Epidermal melanocyte (primary cell): Measurements from ENCODE around the gene SOAT2.
"Not testable (repeated sequence)": the region's sequence is repeated elsewhere in the genome, so short reads cannot be mapped to it uniquely, and the experiment has no call there.

Source experiments
- DNase-seq: peaks from one replicate; pipeline ENCODE4 v3.0.0; 2011; ENCODE audit warnings: low spot score; ENCODE audit not compliant: insufficient read length

Gene SOAT2

DNA sequence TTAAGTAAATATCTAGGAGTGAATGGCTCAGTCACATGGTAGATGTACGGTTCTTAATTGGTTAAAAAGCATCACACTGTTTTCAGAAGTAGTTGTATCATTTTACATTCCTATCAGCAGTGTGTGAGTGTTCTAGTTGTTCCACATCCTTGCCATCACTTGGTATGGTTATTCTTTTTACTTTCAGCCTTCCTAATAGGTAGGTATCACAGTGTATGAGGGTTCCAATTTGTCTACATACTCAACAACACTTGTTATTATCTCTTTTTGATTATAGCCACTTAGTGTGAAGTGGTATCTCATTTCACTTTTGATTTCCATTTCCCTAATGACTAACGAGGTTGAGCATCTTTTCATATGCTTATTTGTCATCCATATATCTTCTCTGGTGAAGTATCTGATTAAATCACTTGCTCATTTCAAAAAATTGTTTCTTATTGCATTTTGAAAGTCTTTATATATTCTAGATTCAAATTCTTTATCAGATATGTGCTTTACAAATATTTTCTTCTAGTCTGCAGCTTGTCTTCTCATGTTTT is 20.6 kb upstream of the SOAT2 start:
- DNase-seq, result peak; percentile 4

DNA sequence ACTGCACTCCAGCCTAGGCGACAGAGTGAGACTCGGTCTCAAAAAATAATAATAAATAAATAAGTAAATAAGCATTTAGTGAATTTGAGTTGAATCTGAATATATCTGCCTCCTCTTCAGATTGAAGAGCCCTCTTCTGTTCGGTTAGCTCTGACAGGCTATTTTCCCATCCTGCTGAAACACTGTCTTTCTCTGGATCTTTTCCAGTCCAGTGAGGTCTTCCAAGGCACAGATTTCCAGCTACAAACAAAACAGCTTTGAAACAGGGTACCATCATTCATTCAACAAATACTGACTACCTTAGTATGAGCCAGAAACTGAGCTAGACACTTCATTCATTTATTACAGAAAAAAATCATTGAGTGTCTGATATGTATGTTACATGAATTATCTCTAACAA is 16.9 kb upstream of the SOAT2 start:
- DNase-seq, result no peak

DNA sequence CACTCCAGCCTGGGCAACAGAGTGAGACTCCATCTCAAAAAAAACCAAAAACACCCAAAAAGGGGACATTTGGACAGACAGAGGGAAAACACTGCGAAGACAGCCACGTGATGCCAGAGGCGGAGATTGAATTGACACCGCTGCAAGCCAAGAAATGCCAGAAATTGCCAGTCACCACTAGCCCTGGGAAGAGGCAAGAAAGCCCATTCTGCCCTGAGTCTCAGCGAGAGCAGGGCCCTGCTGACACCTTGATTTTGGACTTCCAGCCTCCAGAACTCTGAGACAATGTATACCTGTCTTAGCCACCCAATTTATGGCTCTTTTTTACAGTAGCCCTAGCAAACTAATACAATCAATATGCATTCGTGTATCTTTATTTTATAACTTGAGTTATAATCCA is 13.2 kb upstream of the SOAT2 start:
- no peak for DNase-seq

DNA sequence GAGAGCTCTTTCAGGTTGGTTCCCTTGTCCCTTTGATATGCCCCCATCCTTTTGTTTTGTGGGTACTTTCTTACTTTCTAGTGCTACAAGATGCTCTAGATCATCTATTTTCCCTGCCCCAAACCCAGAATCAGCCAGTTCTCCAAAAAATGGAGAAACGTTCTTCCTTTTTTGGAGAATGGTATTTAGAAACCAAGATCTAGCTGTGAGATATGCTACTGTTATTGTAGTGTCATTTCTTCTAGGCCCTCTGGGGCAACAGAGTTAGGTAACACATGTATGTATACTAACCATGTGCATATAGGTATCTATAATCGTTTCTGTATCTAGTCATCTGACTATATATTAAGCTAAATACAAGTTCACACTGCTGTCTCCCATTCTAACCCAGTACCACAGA is 12.7 kb upstream of the SOAT2 start:
- no peak for DNase-seq

DNA sequence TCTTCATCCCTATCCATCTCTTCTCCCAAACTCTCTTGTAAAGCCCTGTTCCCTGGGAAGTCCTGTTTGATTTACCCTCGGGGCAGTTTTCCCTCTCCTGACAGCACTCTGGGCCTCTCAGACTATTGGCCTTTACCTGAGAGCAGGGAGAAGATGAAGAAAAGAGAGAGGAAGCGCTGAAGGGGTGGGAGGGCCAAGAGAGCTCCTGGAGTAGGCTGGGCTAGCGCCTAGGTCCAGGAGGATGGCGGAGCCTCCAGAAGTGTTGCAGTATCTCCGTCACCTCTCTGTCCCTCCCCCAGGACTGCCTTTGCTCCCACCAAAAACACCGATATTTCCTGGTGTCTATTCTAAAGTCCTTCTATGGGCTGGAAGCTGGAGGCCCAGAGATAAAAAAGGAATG is 11.5 kb upstream of the SOAT2 start:
- DNase-seq, result no peak

DNA sequence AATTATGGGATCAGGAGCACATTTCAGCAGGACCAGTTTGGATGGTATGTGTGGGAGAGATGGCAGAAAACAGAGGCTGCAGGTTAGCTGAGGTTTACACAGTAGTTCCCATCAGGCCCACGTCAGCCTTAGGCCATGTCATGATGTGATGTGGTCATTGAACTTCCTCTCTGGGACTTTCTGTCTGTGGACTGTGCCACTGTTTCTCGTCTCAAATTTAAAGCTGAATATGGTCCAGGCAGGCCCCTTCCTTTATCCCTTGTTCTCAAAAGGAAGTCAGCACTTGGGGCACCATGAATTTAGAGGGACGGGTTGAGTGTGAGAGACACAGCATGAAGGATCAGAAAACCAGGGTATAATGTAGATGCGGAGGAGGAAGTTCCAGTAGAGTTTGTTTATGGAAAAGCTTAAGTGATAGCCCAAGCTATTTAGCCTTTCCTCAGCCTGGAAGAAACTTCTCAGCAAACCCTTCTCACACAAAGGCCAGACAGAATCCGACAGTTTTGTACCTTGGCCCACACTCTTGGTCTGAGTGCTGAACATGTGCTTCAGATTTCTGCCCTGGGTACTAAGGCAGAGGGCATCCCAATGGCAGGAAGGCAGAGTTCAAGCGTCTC is 9.4 kb upstream of the SOAT2 start:
- no peak for DNase-seq

DNA sequence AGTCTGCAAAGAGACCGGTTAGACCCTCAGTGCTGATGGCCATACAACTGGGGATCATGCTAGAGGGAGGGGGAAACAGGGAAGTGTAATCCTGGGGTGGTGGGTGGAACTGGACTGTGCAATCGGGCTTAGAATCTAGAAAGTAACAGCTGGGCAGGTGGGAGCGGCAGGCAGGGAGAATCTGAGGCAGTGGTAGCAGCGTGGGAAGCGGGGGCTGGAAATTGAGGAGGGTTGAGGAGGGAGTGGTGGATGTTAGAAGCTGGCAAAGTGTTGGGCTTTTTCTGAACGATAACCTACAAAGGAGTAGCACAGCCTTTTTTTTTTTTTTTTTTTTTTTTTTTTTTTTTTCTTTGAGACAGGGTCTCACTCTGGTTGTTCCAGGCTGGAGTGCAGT is 8.9 kb upstream of the SOAT2 start:
- no peak for DNase-seq

DNA sequence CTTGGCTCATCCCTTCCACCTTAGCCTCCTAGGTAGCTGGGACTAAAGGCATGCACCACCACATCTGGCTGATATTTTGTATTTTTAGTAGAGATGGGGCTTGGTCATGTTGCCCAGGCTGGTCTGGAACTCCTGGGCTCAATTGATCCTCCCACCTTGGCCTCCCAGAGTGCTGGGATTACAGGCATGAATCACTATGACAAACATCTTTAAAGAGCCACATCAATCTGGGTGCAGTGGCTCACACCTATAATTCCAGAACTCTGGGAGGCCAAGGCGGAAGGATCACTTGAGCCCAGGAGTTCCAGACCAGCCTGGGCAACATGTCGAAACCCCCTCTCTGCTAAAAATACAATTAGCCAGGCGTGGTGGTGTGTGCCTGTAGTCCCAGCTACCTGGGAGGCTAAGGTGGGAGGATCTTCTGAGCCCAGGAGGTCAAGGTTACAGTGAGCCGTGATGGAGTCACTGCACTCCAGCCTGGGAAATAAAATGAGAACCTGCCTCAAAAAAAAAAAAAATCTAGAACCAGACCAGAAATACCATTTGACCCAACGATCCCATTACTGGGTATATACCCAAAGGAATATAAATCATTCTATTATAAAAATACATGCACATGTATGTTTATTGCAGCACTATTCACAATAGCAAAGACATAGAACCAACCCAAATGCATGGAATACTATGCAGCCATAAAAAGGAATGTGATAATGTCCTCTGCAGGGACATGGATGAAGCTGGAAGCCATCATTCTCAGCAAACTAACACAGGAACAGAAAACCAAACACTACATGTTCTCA is 8.3 kb upstream of the SOAT2 start:
- not testable (repeated sequence) for DNase-seq

DNA sequence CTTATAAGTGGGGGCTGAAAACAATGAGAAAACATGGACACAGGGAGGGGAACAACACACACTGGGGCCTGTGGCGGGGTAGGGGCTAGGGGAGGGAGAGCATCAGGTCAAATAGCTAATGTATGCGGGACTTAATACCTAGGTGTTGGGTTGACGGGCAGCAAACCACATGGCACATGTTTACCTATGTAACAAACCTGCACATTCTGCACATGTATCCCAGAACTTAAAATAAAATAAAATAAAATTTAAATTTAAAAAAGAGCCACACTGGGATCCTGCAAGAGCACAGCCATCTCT is 7.7 kb upstream of the SOAT2 start:
- not testable (repeated sequence) for DNase-seq

DNA sequence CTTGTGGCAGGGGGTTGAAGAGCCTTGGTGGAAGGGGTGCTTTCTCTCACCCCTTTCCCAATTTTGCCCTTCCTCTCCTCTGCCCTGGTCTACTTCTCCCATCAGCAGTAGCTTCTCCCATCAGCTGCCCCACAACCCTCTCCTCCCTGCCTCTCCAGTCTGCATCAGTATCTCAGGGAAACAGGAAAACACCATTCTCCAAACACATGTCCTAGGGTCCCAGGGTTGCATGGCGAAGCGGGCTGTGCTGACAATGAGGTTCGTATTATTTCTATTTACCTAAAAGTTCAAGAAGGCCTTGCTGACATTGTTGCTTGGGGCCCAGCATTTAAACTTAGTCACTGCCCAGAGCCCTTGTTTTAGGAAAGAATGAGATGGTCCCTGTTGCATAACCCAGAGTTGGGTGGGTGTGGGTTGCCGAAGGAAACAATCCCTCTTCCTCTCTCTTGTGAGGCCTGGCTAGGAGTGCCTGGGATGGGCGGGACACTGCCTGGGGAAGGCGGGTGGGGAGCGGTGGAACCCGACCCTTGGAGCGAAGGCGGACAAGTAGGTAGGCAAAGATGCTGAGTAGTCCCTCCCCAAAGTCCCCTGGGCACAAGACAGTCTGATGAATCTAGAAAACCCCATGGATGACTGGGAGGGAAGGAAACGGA is 7.1 kb upstream of the SOAT2 start:
- DNase-seq, result peak; percentile 28

DNA sequence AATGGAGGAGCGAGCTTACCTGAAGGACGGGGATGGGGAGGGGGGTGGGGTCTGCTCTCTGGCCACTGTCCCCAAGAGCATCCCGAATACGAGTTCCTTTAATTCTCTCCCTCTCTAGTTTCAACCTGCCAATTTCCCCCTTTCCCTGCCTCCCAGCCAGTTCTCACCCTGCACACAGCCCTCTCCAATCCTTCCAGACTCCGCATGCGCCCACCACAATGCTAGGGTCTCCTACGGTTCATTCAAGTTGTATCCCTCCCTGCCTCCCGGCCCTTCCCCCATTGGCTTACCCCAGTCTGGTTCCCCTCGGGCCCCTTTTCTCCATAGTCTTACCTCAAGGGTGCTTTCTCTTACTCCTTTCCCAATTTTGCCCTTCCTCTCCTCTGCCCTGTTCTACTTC is 6.5 kb upstream of the SOAT2 start:
- DNase-seq, result no peak

DNA sequence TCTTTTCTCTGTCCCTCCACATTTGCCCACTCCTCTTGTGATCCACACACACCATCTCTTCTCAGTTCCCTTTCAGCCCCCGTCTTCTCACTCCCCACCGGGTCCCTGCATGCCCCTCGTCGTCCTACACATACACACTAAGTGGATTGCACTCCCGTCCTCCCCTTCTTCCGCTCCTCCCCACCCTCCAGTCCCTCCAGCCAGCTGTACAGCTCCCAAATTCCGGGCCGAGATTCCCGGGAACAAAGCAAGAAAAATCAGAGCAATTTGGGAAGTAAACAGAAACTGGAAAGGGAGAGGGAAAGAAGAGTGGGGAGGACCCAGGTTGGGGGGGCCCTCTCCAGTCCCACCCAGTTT is 6.1 kb upstream of the SOAT2 start:
- no peak for DNase-seq

DNA sequence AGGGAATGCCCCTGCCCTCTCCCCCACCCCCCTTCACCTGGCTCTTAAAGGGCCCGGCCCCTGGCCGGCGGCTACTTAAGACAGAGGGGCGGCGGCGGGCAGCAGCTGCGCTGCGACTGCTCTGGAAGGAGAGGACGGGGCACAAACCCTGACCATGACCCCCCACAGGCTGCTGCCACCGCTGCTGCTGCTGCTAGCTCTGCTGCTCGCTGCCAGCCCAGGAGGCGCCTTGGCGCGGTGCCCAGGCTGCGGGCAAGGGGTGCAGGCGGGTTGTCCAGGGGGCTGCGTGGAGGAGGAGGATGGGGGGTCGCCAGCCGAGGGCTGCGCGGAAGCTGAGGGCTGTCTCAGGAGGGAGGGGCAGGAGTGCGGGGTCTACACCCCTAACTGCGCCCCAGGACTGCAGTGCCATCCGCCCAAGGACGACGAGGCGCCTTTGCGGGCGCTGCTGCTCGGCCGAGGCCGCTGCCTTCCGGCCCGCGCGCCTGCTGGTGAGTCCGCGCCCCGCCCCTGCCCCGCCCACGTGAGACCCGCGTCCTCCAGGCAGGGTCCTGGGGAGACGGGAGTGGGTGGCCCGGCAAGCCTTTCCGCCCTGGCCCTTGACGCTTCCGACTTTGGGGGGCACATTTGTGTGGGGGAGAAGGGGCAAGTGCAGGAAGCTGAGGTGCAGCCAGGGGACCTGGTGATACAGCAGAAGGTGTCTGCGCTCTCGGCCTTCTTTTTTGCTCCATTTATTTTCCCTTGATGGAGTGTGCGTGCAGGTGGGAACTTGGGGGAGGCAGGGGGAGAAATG is 5.5 kb upstream of the SOAT2 start, which contains the start of gene IGFBP6:
TSS of gene IGFBP6 (plus strand) at position 104 of the 790 bp plus-strand sequence. CDS start at position 155, 51 bp downstream.
- no peak for DNase-seq

DNA sequence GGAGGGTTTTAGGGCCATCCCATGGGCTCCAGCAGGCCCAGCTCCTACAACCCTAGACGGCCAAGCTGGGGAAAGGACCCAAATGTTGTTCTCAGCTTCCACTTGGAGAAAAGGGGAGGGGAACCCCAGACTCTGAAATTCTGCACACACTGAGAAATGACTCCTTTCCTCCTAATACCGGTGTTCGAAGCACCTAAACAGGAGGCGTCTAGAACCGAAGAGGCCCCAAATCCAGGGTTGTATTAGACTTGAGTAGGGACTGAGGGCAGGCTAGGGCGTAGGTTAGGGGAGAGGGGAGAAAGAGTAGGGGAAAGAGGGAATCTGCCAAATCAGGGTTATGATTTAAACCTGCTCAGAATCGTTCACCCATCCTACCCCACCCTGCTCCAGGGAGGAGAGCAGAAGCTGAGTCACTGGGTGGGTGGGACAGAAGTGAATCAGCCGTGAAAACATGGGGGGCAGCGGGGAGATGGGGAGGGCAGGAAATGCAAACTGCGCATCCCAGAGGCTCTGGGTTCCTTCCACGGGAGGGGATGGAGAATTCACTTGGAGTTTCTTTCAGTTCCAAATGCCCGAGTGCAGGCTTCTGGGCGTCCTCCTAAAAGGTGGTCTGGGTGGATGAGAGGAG is 4.8 kb upstream of the SOAT2 start:
- no peak for DNase-seq

DNA sequence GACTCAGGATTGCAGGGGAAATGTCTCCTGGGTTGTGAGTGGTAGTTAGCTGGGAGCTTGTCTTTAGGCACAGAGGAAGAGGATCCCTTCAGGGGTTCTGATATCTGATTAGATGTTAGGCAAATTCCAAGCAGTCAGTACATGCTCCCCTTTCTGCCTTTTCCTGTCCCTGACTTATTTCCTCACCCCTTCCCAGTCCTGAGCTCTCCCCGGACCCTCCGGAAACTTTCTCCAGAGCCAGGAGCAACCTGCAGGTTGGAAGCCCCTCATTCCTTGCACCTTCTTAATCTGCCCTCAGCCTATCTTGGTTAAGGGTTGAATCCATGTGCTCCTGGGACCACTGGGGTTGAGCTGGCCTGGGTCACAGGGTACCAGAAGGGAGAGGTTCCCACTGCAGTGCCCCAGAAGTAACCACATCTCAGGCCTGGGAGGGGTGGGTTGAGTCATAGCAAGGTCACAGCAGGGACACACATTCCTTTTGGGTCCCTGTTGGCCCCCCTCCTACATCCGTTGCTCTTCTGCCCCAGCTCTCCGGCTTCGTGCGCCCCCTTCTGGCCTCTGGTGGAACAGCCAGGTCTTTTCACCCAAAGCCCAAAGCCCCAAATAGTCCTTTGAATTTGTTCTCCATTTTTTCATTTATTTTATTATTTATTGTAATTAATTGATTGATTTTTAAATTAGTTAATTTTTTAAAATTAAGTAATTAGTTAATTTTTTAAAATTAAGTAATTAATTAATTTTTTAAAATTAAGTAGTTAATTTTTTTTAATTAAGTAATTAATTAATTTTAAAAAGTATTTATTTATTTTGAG is 4.0 kb upstream of the SOAT2 start:
- peak; percentile 97 for DNase-seq

DNA sequence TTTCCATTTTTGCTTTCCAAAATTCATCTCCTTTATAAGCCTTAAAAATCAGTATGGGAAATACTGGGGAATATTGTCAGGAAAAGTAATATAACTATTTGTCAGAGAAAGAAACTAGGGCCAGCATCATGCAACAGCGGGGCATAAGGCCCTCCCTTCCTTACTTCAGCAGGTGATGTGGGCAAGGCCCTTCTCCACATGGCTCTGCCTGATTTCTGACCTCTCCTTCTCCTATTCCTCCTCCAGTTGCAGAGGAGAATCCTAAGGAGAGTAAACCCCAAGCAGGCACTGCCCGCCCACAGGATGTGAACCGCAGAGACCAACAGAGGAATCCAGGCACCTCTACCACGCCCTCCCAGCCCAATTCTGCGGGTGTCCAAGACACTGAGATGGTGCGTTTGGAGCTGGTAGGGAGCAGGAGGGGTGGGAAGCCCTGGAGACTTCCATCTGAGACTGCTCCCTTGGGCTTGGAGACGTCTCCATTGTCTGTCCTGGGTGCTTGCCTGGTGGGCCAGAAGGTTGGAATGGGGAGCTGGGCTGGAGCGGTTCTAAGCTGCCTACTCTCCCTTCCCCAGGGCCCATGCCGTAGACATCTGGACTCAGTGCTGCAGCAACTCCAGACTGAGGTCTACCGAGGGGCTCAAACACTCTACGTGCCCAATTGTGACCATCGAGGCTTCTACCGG is 2.7 kb upstream of the SOAT2 start:
- DNase-seq, result no peak

DNA sequence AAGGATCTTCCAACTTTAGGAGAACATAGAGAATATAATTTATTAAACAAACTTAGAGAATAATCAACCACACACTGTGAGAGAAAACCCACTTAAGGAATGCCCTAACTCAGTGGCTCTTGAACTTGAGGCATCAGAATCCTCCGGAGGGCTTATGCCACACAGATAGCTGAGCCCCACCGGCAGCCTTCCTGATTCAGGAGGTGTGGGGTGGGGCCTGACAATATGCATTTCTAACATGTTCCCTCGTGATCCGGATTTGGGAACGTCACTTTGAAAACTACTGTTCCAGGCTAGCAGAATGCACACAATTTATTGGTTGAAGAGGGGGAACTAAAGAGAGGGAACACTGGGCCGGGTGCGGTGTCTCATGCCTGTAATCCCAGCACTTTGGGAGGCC is 2.0 kb upstream of the SOAT2 start:
- DNase-seq, result no peak

DNA sequence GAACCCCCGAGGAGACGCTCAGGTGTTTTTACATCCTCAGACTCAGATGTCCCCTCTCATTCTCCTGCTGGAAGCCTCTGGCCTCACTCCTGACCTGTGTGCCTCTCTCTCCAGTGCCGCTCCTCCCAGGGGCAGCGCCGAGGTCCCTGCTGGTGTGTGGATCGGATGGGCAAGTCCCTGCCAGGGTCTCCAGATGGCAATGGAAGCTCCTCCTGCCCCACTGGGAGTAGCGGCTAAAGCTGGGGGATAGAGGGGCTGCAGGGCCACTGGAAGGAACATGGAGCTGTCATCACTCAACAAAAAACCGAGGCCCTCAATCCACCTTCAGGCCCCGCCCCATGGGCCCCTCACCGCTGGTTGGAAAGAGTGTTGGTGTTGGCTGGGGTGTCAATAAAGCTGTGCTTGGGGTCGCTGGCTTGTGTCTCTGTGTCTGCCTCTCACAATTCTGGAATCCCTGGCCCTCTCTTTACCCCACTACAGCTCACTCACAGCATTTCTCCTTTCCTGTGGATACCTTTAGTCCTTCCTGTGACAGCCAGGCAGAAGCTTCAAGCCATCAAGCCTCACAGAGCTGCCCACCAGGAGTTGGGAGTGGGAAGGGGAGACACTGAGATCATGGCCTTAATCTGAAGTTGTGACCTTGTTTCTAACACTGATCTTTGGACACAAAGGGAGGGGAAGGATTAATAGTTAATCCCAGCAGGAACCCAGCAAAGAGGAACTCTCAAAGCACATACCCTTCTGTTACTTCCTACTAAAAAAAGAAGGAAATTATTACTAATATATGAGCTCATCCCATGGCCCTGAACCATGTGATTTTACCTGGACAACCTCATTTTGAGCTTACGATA is 1.1 kb upstream of the SOAT2 start:
- DNase-seq, result no peak

DNA sequence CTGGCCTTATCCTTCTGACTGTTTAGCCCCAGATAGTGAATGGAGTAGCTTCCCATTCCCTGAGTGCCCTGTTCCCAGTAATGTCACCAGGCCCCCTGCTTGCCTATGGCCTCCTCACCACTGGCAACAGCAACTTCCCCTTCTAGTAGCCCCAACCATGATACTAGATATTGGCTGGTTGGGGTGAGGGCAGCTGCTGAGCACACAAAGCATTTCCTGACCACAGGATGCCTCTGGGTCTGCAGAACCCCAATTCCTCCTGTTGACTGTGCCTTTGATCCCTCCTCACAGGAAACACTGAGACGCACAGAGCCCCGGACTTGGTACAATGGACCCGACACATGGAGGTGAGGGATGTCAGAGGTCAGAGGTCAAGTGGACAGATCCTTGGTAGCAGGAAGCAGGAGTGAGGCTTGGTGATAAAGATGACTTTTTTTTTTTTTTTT is 597 bp downstream of the SOAT2 start:
- DNase-seq, result no peak
